Fibroblast of gingiva (primary cell): ENCODE results near the gene UST.
"Not testable (repeated sequence)": the region's sequence is repeated elsewhere in the genome, so short reads cannot be mapped to it uniquely, and the experiment has no call there.

ENCODE experiments used
- DNase-seq: peaks from one replicate; pipeline ENCODE4 v3.0.0-alpha.2; 2011; ENCODE audit warnings: low read depth

The UST gene

GRCh38 chr6:148951662-148952061 lies 204.8 kb downstream of the UST start:
- no peak for DNase-seq

- DNase-seq, result peak; percentile 24
Measured at GRCh38 chr6:148952147-148953035, 205.6 kb downstream of the UST start.

GRCh38 chr6:148954461-148954860 lies 207.6 kb downstream of the UST start:
- DNase-seq, result no peak

- no peak for DNase-seq
Measured at GRCh38 chr6:148954934-148955333, 208.1 kb downstream of the UST start.

GRCh38 chr6:148955441-148955840 lies 208.6 kb downstream of the UST start:
- DNase-seq, result peak; percentile 22

GRCh38 chr6:148956163-148956562 lies 209.3 kb downstream of the UST start:
- not testable (repeated sequence) for DNase-seq

GRCh38 chr6:148957752-148958151 lies 210.9 kb downstream of the UST start:
- DNase-seq, result no peak

GRCh38 chr6:148959008-148959407 lies 212.2 kb downstream of the UST start:
- no peak for DNase-seq

- no peak for DNase-seq
Measured at GRCh38 chr6:148959501-148959900, 212.7 kb downstream of the UST start.

- DNase-seq, result no peak
Measured at GRCh38 chr6:148962854-148963515, 216.2 kb downstream of the UST start.

- DNase-seq, result no peak
Measured at GRCh38 chr6:148963738-148964137, 216.9 kb downstream of the UST start.

- DNase-seq, result no peak
Measured at GRCh38 chr6:148964467-148964866, 217.6 kb downstream of the UST start.

GRCh38 chr6:148965287-148965686 lies 218.5 kb downstream of the UST start:
- DNase-seq, result no peak

GRCh38 chr6:148967011-148967520 lies 220.2 kb downstream of the UST start:
- DNase-seq, result no peak

GRCh38 chr6:148967541-148967956 lies 220.7 kb downstream of the UST start:
- no peak for DNase-seq

- DNase-seq, result peak; percentile 57
Measured at GRCh38 chr6:148968771-148969602, 222.2 kb downstream of the UST start.

- DNase-seq, result peak; percentile 95
Measured at GRCh38 chr6:148969603-148970061, 222.8 kb downstream of the UST start.

- DNase-seq, result no peak
Measured at GRCh38 chr6:148971031-148971927, 224.4 kb downstream of the UST start.

GRCh38 chr6:148972481-148972880 lies 225.7 kb downstream of the UST start:
- DNase-seq, result no peak

- DNase-seq, result peak; percentile 50
Measured at GRCh38 chr6:148973538-148974208, 226.8 kb downstream of the UST start.
